HG02571 (cell line): ENCODE data around the gene PALS1.

Source experiments
- ATAC-seq: cut with Tn5 transposase; IDR thresholded peaks from one replicate; pipeline ENCODE4 v1.9.1; 2021; ENCODE audit warnings: mild to moderate bottlenecking, moderate library complexity; ENCODE audit not compliant: unreplicated experiment

The PALS1 gene

DNA sequence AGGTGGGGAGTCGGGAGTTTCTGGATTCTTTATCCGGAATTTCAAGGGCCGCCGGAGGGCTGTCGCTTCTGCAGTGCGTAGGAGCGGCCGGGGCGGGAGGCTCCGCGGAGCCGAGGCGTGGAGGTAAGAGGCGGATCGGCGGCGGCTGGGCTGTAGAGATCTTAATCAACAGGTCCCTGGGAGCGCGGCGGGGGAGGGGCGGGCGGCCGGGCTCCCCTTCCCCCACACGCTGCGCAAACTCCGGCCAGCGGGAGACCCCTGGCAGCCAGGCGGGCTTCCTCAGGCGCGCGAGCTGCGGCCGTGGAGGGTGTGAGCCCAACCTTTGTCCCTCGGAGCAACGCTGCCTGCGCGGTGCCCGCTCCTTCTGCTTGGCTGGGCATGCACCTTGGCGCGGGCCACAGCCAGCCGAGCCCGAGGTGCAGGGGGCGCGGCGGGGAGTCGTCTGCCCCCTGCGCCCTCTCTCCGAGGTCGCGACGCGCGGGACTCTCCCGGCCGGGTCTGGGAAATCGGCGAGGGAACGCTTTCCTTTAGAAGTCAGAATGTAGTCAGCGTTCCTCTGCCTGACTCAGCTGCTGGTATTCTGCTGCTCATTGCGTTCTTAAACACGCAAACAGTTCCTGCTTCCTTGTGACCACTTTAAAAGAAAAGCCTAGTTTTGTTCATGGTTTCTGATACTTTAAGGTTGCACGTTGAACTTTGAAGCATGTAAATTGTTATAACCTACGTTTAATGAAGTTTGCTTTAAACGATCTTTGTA is at the start of gene PALS1:
PALS1 (plus strand) TSS at position 25 of the 757 bp plus-strand sequence. CDS start 37,736 bp downstream, outside the sequence.
- ATAC-seq, result peak; percentile 33

DNA sequence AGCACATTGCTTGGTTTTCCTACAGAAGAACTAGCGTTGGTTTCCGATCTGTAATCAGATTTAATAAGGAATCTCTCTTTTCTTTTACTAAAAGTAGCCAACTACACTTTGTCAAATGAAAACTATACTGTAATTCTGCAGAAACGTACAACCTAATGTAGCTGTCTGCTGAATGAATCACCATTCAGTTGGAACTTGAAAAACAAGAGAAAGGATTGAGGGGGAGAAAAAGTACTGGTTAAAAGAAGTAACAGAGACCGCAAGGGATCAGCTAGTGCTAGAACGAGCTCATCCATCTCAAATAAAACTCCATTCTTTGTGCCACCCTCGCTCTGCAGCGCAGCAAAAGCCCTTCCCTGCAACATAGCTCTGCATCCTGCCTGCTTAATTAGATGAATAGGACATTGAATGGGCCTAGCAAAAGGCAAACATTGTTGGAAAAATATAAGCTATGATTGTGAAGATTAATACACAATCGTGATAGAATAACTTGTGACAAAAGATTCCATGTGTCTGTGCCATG is 49.4 kb upstream of the PALS1 start:
- ATAC-seq, result no peak

DNA sequence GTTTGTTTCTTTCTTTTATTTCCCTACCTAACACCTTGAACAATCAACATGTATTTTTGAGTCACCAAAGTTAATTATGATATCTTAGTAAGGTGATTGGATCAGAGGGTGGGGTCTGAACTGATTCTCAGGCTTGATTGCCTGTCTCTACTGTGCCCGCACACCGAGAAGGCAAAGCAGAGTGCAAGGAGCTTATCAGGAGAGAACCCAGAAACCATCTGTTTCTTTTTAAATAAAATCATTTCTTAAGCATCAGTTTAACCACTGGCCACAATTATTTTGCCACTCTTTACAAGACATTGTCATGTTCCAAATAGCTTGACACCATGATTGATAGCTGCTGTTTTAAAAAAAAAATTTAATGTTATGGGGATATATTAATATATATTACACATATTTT is 48.9 kb upstream of the PALS1 start:
- ATAC-seq, result no peak

DNA sequence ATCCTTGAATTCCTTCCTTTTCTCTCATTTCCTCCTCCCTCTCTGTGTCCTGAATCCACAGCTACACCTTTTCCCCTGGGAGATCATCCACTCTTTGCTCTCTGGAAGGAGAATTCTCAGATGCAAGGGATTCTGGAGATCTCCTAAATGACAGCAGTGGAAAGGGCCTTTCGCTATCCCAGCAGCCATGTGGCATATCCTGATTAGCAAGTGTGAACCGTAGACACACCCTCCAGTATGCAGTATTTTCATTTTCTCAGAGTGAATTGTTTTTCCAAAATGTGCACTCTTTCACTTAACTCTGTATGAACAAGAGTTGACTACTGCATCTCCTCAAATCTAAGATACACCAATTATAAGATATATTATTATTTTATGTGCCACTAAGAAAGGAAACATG is 46.0 kb upstream of the PALS1 start:
- ATAC-seq, result no peak

DNA sequence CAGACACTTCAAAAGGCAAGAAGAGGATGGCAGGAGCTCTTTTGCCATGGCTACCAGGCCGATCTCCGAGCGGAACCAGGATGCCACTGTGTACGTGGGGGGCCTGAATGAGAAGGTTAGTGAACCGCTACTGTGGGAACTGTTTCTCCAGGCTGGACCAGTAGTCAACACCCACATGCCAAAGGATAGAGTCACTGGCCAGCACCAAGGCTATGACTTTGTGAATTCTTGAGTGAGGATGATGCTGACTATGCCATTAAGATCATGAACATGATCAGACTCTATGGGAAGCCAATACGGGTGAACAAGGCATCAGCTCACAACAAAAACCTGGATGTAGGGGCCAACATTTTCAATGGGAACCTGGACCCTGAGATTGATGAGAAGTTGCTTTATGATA is 42.2 kb upstream of the PALS1 start:
- ATAC-seq, result no peak

DNA sequence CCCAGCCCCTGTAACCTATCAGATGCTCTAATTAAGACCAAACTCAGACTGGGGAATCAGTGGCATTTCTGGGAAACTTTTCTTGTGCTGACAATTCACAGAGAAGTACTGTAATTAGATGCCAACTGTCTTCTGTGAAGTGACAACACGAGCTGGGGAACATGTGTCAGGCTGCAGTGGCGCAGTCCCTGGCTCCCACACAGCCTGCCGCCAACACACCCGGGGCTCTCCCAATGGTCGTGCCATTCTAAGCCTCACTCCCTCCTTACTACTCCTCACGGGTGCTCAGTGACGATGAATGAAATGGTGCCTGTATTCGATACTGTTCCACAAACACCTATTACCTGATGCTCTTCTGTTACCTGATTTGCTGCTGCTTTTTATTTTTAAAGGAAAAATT is 33.4 kb upstream of the PALS1 start:
- no peak for ATAC-seq

DNA sequence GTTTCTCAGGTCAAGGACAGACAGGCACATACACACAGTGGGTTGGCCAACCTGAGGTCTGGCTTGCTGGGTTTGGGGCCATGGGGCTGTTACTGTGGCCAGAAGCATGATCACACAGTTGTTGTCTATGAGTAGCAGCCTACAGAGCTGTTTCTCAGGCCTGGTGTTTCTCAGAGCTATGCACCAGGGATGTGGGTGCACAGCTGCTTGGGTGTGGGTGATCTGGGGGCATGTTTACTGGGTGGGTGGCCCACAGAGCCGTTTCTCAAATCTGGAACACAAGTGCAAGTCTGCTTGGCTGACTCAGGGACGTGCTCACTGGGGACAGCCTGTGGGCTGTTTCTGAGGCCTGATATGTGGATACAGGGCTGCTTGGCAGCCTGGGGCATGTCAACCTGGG is 23.1 kb upstream of the PALS1 start:
- ATAC-seq, result no peak

DNA sequence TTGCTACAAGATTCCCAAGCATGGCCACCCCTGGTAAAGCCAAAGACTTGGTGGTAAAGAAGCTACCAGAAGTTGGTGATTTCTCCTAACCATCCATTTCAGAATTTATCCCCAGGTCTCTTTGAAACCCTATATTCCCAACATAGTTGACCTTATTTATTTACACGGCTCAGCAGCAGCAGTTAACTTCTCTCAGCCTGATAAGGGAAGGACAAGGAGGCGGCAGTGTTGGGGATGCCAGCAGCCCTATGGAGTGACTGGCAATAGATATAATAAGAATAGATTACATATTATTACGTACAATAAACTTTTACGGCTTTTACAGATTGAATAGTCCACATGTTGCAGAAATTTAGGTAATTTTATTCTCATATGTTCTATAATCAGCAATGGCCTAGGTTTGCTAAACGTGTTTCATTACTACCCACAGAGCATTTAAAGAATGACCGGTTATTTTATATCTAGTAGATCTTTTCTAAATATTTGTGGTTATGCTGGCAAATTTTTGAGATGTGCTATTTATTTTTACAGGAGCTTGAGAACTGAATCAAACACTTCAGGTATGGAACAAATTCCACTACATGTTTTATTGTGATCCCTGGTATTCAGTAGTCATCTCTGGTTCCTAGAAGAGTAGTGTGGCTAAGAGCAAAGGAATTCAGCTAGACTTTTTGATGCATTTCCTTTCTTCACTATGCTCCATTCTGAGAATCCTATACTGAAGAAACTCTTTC is 19.8 kb upstream of the PALS1 start:
- no peak for ATAC-seq

DNA sequence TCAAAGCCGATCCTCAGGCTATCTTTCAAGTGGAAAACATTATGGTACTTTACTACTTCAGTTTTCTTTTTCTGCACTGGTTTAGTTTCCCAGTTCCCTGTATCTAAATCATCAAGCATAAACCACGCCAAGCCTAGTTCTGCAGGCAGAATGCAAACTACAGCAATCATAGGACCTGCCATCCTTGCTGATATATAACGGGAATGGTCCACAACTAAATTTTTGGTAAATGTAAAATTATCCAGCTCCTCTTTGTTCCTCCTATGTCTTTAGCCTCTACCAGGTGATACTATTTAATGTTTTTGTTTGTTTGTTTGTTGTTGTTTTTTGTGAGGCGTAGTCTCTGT is 19.3 kb upstream of the PALS1 start:
- no peak for ATAC-seq

DNA sequence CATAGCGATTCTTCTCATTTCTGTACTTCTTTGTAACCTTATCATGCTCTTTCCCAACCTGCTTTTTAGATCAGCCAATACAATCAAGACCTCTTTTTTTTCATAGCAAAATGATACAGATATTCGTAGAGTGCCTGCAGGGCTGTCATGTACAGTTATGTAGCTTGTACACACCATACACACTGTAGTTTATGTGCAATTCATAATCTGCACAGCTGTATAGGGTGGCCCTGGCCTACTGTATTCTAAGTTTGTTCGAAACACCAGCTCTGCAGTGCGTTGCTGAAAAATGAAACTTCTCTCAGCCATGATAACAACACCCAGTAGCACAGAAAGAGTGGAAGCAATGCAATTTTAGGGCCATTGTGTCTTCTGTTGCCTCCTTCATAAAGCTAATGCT is 15.7 kb upstream of the PALS1 start:
- no peak for ATAC-seq

DNA sequence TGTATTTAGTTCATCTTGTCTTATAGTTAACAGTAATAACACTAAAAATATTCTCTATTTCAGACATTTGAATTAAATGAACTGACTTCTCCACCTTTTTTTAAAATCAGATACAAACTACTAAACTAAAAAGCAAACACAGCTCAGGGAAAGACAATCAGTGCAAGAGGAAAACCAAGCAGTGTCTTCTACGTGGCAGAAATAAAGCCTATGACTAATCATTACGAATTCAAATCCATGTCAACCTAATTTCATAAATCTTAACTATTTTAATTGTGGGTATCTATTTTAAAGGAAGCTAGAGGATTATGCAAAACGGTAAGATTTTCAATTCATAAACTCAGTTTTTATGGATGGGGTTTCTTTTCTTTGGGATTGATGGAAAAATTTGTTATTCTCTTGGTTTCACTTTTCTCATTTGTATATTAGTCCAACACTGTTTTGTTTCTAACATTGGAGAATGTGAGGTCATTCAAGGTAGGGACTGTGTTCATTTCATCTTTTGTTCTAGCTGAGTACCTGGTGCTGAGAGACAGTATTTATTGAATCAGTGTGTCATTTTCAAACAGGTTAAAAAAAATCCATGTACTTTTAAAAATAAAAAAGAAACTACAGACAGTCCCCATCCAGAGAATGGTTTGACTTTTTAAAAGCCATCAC is 12.8 kb upstream of the PALS1 start:
- ATAC-seq, result no peak

DNA sequence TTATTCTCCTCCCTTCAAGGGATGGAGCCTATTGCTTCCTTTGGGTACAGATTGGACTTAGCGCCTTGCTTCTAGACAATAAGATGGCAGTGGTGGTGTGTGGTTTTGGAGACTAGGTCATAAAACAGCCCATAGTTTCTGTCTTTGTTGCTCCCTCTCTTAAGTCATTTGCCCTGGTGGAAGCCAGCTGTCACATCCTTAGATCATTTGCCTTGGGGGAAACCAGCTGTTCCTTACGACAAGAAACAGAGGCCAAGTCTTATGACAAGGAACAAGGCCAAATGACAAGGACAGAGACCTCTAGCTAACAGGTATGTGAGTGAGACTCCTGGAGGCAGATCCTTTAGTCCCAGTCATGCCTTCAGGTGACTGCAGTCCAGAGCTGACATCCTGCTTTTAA is 9.2 kb upstream of the PALS1 start:
- ATAC-seq, result no peak

DNA sequence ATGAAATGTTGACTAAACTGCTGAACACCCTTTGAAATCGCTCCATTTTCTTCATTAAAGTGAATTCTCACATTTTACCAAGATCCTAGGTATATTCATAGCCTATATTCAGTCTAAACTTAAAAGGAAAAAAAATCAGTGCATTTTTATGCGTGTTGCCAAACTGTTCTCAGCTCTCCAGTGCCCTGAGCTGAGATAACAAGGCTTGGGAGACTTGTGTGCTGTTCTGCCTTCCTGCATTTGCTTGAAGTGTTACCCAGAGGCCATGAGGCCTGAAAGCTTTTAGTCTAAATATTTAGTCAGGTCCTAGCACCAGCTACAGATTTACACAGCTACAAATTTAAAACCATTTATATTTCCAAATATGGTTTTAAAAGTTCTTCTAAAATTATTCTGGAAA is 8.6 kb upstream of the PALS1 start:
- no peak for ATAC-seq

DNA sequence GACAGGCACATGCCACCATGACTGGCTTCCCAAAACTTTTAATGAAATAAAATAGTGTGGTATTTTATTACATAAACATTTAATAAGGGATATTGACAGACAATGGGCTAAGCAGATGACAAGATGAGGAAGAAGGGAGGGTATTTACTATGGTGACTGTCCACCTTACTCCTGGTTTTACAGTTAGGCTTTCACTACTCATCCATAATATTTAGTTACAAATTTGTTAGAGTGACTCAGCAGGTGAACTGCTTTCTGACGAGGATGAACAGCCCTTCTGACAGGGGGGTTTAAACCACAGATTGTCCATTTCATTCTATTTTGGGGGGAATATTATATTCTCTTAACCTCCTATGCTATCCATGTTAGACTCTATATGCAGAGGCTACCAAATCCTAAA is 3.6 kb upstream of the PALS1 start:
- ATAC-seq, result no peak

DNA sequence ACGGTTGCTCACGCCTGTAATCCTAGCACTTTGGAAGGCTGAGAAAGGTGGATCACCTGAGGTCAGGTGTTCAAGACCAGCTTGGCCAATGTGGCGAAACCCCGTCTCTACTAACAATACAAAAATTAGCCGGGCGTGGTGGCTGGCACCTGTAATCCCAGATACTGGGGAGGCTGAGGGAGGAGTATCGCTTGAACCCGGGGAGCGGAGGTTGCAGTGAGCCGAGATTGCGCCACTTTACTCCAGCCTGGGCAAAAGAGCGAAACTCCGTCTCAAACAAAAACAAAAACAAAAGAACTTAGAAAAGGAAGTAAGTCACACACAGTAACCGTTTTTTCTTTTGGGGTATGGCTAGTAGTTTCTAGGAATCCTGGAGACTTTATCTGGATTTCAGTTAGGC is 1.7 kb upstream of the PALS1 start:
- no peak for ATAC-seq

DNA sequence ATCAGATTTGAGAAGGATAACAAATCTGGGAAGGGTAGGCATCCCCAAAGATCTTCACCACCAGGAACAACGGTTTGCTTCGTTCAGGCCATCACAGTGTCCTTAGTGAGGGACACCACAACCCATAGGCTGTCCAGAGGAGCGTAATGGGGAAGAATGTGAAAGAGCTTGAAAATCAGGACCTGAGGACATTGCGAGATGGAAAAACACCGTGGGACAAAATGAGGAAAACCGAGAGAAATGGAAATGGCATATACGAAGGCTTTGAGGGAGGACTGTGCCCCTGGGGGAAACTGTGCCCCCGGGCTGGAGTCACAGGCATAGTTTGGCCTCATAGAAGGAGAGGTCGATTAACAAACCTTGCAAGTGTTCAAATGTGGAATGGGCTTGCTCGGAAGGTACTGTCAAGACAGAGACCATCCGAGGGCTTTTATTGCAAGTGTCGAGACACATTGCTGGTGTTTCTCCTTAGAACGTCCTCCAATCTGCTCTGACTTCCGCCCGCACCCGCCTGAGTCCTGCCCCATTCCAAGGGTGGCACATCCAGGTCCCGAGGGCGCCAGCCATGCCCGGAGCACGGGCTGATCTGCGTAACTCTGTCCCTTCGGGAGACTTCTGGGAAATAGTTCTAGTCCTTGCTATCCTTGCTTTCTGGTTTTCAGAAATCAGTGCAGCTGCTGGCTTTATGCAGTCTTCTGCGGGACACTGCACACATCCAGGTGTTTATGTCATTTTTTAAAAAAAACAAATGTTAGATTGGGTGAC is 885 bp upstream of the PALS1 start:
- peak; percentile 3 for ATAC-seq

DNA sequence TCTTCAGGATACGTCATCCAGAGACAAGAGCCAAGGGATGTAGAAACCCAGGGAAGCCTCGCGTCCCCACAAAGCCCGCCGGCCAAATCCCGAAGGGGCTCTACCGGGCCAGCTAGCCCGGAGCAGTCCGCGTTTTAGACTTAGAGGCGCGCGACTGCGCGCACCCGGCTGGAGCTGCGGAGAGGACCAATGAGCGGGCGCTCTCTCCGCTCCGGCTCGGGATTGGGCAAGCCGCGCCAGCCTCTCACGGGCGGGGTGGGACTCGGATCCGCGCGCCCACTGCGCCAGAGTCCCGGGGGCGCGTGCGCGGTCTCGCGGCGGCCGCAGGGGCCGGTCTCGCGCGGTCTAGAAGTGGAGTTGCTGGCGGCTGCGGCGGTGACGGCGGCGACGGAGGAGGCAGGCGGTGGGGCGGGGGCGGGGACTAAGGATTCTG is 241 bp upstream of the PALS1 start:
- ATAC-seq, result peak; percentile 84

DNA sequence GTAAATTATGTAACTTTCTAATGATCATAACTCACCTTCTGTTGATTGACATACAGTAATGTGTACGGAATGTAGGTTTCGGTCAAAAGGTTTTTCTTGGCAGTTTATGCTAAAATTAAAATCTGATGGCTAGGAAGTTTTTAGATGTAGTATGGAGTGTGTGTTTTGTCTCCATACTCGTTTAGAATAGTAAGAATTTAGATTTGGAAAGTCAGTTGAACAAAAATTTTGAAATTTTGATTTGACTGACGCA is 859 bp downstream of the PALS1 start:
- ATAC-seq, result no peak

DNA sequence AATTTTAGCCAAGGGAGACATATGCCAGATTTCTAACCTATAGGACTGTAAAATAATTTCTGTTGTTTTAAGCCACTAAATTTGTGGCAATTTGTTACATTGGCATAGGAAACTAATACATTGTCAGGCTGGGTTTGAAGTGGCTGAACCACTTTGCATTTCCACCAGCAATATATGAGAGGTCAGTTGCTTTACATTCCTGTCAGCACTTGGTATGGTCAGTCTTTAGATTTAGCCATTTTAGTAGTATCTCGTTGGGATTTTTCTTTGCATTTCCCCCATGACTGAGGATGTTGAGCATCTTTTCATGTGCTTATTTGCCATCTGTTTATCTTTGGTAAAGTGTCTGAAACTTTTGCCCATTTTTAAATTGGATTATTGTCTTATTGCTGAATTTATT is 3.9 kb downstream of the PALS1 start:
- ATAC-seq, result no peak

DNA sequence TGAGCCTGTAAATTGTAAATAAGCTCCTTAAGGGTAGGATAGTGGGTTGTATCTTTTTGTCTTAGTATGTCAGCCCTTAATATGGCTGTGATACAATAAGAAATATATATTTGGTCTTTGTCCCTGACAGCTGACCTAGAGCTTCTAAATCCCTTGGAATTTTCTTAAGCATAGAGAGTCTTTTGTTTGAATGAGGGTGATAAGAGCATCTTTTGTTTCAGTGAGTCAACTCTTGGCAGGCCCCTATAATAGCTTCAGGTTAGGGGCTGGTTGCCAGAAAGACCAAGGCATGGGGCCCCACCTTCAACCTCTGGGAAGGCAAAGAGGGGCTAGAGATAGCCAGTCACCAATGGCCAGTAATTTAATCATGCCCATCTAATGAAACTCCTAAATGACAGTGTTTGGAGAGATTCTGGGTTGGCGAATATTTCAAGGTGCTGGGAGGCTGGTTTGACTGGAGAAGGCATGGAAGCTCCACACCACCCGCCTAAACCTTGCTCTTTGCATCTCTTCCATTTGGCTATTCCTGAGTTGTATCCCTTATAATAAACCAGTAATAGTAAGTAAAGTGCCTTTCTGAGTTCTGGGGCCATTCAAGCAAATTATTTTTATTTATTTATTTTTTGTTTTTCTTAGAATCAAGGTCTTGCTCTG is 10.5 kb downstream of the PALS1 start:
- no peak for ATAC-seq

DNA sequence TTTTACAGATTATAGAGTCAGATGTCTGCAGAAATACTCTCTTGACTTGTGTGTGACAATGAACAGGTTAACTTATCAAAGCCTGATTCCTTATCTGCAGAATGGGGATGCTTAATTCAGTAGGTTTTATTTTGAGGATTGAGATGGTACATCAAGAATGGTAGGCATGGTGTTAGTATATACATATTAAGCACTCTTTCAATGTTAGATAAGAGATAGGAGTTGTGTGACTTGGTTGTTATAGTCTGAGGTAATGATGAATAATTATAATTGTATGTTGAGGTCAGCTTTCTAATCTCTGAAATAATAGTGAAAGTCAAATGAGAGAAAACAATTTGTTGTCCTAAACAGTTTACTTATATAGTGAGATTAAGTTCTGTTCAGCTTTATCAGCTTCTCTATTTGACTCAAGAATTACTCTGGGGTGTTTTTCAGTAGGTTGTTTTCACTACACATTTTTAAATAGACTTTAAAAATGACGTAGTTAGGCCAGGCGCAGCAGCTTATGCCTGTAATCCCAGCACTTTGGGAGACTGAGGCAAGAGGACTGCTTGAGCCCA is 11.9 kb downstream of the PALS1 start:
- ATAC-seq, result no peak
